GM18517 (cell line): ENCODE measurements around the gene SDS.

ENCODE experiments used
- ATAC-seq: cut with Tn5 transposase; IDR thresholded peaks from one replicate; pipeline ENCODE4 v1.9.1; 2021; ENCODE audit warnings: mild to moderate bottlenecking, moderate library complexity; ENCODE audit not compliant: unreplicated experiment

The SDS gene

DNA sequence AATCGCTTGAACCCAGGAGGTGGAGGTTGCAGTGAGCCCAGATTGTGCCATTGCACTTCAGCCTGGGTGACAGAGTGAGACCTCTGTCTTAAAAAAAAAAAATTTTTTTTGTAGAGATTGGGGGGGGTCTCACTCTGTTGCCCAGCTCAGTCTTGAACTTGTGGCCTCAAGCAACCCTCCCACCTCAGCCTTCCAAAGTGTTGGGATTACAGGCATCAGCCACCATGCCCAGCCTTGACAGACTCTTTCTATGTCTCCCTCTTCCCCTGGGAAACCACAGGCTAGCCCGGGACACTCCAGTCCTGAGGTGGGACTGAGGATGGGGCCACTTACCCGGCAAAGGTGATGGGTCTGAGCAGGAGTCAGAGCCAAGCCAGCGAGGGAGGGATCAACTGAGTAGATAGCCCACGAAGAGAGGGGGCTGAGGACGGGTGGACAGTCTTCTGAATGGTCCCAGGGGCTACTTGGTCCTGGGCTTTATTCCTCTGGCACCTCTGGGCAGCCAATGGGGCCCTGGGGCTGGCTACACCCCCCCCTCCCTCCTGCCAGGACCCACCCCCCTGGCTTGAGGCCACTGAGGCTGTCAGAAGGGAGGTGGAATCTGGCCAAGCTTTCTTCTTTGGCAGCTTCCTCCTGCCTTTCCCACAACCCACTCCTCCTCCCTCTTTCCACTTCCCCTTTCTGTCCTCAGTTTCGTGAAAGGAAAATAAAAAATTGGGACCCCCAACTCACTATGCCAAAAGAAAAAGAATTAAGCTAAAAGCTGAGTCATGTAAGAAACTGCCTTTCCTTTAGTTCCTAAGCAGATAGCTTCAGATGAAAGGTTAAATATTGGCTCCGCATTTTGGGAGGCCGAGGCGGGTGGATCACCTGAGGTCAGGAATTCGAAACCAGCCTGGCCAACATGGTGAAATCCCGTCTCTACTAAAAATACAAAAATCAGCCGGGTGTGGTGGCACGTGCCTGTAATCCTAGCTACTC is at the start of gene SDS:
TSS of gene SDS (minus strand) at position 453 of the 981 bp plus-strand sequence. CDS start 4,179 bp downstream, outside the sequence.
- ATAC-seq: no peak

GRCh38 chr12:113453330-113453729 is 49.6 kb upstream of the SDS start:
- ATAC-seq: no peak

DNA sequence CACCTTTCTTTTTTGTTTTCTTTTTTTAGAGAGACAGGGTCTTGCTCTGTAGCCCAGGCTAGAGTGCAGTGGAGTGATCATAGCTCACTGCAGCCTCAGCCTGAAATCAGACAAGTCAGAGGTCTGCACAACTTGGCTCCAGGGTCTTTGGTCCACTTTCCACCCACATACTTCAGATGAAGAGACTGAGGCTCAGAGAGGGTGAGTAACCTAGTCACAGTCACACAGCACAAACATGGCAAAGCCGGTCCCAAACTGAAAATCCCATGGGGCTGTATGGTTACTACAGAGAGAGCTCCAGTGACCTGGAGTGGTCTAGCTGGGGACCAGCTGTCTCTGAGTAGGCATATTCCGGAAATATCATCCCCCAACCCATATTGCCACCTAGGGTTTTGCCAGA is 48.8 kb upstream of the SDS start:
- ATAC-seq: no peak

DNA sequence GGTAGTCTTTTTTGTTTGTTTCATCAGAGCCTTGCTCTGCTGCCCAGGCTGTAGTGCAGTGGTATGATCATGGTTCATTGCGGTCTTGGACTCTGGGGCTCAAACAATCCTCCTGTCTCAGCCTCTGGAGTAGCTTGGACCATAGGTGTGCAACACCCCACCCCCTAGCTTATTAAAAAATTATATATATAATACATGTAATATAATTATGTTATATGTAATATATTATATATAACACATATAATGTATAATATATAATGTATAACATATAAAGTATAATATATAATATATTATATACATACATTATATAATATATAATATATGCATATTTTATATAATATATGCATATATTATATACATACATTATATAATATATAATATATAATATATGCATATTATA is 46.2 kb upstream of the SDS start:
- ATAC-seq: no peak

DNA sequence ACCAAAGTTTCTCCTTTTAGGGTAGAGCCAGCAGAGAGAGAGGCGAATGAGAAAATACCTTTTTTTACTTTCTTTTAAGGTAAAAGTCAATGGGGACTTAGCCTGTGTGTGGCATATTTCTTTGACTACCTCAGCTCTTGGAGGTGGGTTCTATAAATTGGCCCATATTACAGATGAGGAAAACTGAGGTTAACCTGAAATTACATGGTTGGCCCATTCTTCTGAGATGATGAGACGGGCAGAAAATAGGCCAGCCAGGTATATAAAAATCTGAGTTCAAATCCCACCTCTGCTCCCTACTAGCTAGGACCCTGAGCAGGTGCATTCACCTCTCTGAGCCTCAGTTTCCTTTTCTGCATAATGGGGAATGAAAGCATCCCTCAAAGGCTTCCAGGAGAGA is 45.6 kb upstream of the SDS start:
- no peak for ATAC-seq

- no peak for ATAC-seq
Observed at GRCh38 chr12:113448873-113449272, 45.2 kb upstream of the SDS start.

- no peak for ATAC-seq
Observed at GRCh38 chr12:113445544-113446171, 42.0 kb upstream of the SDS start.

DNA sequence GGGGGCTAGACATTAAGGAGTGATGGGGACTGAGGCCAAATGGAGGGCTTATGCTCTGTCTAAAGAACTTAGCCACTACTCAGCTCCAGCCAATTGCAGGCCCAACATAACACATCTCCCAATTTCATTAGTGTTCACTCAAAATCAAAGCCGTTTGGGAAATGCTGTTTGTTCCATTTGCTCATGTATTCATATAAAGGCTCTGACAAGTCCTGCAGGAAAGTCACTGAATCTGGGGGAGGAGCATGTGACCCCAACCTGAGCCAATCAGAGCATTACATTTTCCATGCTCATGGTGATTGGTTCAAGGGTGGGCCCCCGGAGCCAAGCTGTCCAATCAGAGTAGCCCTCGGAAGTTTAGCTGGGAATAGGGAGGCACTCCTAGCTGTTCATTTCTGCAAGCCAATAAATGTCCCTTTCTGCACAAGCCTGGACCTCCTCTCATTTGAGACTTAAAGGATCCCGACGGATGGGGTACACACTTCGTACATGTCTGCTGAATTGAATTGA is 39.4 kb upstream of the SDS start:
- no peak for ATAC-seq

- no peak for ATAC-seq
Observed at GRCh38 chr12:113440947-113441782, 37.5 kb upstream of the SDS start.

- no peak for ATAC-seq
Observed at GRCh38 chr12:113440336-113440735, 36.6 kb upstream of the SDS start.

DNA sequence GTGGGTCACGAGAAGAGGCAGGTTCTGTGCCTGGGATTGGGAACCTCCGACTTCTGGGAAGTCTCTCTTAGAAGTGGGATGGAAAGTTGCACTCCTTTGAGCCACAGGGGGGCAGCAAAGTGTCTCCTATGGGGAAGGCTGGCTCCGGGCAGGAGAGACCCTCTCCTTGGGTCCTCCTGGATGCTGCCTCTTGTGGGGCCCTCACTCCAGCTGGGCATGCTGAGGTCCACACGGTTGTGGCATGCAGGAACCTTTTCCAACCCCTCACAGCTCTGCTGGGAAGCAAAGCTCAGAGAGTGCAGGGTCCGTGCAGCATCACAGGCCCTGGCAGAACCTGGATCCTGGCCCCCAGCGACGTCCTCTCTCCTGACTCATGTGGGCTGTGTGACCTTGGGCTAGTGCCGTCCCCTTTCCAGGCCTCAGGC is 35.9 kb upstream of the SDS start:
- no peak for ATAC-seq

DNA sequence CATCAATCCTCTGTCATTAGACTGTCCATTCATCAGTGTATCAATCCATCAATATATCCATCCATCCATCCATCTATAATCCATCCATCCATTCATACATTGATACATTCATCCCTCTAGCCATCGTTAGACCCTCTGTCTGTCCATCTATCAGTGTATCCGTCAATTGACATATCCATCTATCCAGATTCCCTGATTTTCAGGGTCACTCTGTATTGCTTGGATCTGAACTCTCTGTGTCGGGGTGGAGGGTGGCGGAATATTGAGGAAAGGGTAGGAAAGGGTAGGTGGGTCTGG is 35.6 kb upstream of the SDS start:
- ATAC-seq: no peak

- ATAC-seq: no peak
Observed at GRCh38 chr12:113438523-113439300, 35.0 kb upstream of the SDS start.

- no peak for ATAC-seq
Observed at GRCh38 chr12:113437729-113438100, 34.0 kb upstream of the SDS start.

GRCh38 chr12:113436993-113437728 is 33.5 kb upstream of the SDS start:
- no peak for ATAC-seq

DNA sequence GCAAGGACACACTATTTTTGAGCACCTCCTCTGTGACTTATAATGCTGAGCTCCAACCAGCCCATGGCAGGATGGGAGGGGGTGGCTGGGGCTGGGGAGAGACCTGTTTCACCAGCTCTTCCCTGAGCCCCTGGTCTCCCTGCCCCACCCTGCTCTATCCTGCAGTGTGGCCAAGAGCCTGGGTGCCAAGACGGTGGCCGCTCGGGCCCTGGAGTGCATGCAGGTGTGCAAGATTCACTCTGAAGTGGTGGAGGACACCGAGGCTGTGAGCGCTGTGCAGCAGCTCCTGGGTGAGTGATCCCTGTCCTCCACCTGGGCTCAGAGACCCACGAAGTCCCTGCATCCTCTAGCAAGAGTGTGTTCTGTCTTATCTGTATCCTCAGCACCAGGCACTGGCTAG is 32.9 kb upstream of the SDS start:
- ATAC-seq: no peak

GRCh38 chr12:113435367-113435766 is 31.7 kb upstream of the SDS start:
- no peak for ATAC-seq

- ATAC-seq: no peak
Observed at GRCh38 chr12:113432986-113433385, 29.3 kb upstream of the SDS start.

GRCh38 chr12:113428482-113428881 is 24.8 kb upstream of the SDS start:
- ATAC-seq: no peak

- ATAC-seq: no peak
Observed at GRCh38 chr12:113427882-113428281, 24.2 kb upstream of the SDS start.
